ENCODE results near the gene CD177.
"Not testable (repeated sequence)": the region's sequence is repeated elsewhere in the genome, so short reads cannot be mapped to it uniquely, and the experiment has no call there.

The CD177 gene, protein sequence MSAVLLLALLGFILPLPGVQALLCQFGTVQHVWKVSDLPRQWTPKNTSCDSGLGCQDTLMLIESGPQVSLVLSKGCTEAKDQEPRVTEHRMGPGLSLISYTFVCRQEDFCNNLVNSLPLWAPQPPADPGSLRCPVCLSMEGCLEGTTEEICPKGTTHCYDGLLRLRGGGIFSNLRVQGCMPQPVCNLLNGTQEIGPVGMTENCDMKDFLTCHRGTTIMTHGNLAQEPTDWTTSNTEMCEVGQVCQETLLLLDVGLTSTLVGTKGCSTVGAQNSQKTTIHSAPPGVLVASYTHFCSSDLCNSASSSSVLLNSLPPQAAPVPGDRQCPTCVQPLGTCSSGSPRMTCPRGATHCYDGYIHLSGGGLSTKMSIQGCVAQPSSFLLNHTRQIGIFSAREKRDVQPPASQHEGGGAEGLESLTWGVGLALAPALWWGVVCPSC

DNA sequence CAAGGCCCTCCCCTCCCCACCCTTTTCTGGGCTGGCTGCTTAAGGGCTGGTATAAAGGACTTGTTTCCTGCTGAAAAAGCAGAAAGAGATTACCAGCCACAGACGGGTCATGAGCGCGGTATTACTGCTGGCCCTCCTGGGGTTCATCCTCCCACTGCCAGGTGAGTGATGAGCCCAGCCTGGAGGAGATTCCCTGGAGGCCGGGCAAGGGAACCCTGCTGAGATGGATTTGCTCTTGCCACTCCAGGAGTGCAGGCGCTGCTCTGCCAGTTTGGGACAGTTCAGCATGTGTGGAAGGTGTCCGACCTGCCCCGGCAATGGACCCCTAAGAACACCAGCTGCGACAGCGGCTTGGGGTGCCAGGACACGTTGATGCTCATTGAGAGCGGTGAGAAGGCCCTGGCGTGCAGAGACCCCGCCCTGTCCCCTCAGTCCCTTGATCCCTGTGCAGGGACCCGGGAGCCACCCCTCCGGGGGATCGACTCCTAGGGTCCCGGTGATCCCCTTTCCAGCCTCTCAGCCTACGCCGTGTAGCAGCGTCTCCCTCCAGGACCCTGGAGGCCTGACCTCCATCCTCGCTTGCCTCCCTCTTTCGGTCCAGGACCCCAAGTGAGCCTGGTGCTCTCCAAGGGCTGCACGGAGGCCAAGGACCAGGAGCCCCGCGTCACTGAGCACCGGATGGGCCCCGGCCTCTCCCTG is at the start of gene CD177:
TSS of gene CD177 (plus strand) at position 81 of the 699 bp plus-strand sequence. CDS start at position 110, 29 bp downstream.
- no peak for DNase-seq

DNA sequence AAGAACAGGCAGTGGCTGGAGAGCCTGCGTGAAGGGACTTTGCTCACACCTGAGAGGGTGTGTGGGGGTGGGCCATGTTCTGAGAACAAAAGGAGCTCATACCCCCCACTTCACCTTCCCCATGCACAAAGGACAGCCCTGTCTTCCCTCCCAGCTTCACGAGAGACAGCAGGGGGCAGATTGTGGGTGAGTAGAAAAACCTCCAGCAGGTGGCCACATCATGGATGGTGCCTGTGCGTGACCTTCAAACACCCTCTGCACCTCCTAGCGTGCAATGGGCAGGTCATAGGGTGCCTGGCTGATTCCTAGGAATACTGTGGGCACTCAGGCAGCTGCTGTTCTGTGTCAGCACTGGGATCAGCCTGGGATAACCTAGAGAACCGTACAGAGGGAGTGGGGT is 47.8 kb upstream of the CD177 start:
- DNase-seq, result no peak

DNA sequence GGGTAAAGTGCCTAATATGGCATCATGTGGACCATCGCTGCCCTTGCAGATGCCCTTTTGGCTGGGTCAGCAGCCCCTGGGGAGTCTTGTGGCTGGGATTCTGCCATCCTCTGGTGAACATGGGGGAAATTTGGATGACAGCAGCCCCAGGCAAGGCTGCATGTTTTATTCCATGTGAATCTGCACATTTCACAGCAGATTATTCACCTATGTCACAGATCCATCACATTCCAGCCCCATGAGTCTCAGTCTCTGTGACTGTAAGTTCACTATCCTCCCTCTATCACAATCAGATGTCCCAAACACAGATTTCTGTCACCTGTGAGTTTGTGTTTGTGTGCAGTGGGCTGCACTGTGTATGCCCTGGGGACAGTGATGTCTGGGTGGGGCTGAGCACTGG is 47.4 kb upstream of the CD177 start:
- DNase-seq, result no peak

DNA sequence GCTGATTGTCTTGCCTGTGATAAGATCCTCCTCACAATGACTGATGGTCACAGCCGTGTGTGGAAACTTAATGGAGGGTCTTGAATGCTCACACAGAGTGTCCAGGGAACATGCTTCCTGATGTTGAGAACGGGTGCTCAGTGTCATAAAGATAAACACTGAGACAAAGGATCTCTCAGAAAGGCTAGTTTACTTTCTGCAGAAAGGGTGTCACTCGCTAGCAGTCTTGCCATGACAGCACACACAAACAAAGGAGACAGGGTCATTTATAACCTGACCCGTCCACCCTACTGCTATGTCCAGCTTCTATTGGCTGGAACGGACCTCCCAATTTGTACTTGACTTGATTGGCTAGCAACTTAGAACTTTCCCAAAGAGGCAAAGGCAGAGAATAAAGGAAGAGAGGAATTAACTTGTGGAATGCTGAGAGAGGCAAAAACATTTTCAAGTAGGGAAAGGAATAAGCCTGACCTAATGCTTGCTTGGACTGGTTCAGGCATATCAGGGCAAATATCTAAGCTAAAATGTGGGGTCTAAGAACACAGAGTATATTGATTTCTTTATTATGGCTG is 45.2 kb upstream of the CD177 start:
- no peak for DNase-seq

DNA sequence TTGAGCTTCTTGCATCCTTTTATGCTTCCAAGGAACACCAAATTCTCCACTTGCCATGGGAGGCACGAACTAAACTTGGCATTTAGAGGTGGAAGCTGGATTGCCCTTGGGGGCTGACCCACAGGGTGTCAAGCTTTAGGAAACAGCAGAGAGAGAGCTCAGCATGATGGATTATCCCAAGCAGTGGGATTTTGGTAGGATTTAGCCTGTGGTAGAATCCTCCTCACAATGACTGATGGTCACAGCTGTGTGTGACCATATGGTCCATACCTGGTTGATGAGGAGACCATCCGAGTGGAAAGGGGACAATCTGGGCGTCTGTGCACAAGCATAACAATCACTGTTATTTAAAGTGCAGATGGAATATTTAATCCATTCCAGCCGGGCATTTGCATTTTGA is 44.0 kb upstream of the CD177 start:
- DNase-seq, result no peak

DNA sequence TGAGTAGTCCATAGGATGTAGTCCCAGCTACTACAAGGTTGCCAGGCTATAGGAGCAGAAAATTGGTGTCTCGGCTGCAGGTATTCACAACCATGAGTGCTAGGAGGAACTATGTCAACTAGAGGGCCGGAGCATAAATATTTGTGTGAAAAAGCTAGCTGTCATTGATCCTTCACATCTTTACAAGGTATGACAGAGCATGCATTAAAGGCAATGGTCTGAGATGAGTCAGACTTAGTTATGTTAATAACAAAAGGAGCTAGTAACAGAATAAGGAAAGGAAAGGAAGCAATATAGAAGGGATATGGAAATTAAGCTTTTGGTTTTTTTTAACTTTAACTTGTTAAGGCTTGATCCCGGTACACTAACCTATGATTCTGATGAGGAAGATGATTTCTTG is 43.3 kb upstream of the CD177 start:
- no peak for DNase-seq

DNA sequence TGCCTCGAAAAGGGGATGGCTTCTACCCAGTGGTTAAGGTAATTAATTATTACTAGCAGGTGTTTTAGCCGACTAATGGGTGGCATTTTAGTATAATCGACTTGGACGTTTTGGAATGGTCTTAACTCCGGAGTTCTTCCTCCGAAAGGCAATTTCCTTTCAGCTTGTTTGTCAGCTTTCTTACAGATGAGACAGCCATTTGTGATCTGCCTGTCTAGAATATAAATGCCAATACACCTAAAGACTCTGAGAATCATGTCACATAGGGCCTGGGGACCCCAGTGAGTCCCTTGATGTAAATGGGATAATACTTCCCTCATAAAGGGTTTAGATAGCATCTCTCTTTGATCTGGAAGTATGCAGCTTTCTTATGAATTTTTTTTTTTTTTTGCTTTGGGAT is 42.2 kb upstream of the CD177 start:
- no peak for DNase-seq

DNA sequence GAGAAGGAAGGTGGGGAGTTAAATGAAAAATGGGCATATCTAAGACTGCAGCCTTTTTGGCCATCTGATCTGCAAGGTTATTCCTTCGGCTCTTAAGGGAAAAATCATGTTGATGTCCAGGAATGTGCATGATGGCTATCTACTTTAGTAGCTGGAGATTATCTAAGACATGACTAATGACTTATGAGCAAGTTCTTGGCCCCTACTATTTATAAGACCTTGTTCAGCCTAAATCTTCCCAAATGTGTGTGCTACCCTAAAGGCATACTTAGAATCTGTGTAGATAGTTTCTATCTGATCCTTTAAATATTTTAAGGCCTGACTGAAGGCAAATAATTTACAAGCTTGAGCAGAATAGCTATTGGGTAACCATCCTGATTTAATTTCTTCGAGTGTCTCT is 41.8 kb upstream of the CD177 start:
- DNase-seq, result no peak

DNA sequence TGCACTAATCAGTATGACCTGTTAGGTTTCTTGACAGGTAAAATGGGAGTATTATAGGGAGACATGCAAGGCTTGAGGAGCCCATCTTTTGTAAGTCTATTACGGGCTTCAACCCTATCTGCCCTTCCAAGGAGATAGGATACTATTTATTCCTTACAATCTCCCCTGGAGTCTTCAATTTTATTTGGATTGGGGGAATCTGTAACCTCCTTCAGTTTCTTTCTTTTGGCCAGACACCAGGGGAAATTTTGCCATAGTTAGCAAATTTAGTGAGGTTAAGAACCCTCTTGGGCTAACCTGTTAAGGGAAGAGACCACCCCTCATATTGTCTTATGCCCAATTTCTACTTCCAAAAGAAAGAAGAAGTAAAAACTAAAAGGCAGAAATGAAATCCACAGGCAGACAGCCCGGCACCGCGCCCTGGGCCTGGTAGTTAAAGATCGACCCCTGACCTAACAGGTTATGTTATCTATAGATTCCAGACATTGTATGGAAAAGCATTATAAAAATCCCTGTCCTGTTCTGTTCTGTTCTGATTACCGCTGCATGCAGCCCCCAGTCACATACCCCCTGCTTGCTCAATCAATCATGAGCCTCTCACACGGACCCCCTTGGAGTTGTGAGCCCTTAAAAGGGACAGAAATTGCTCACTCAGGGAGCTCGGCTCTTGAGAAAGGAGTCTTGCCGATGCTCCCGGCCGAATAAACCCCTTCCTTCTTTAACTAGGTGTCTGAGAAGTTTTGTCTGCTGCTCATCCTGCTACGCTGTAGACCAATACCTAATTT is 39.6 kb upstream of the CD177 start:
- no peak for DNase-seq

DNA sequence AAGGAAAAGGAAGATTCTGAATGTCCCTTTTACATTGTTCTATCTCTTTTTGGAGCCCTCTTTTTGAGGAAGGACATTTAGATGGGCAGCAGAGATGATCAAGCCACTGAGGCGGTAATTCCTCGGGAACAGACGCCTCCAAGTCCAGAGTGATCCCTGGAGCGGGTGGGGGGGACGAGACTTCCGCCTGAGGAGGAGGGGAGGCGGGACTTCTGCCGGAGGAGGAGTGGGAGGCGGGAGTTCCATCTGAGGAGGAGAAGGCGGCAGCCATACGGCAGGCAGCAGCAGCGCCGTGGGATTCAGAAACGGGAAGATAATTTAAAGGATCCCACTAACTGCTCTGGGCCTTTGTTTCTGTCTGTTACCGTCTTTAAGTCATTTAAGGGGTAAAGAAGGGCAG is 37.6 kb upstream of the CD177 start:
- DNase-seq, result no peak

DNA sequence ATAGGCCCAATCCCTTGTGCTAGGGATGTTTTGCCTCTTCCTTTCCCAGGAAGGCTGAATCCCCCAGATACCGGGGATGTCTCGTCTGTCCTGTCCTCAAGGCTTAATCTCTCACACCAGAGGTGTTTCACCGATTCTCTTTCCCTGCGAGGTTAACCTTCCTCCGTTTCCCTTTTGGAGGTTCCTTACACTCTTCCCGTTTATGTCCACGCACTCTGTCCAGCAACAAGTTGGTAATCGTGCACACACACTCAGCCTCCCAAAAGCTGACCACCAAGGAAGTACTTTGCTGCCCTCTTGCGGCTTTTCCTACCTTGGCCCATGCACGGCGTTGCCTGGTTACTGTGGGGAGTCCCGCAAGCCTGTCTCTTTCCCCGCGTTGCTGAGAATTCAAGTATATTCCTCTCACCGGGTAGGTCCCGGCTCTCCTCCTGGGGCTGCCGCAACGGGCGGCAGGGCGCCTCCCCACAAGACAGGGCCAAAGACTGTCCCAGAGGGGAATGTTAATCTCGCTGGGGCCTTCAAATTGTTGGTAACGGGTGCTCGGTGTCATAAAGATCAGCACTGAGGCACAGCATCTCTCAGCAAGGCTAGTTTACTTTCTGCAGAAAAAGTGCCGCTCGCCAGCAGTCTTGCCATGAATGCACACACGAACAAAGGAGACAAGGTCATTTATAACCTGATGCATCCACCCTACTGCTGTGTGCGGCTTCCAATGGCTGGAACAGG is 36.7 kb upstream of the CD177 start:
- DNase-seq, result no peak

DNA sequence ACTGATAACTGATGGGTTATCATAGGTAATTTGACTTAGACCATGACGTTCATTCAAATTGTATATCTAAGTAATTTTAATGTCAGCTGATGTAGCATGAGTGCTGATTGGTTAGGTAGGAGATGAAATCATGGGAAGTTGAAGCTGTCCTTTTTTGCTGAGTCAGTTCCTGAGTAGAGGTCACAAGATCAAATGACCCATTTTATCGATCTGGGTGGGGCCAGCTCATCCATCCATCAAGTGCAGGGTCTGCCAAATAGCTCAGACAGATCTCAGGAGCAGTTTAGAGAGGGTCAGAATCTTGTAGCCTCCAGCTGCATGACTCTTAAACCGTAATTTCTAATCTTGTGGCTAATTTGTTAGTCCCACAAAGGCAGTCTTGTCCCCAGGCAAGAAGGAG is 35.3 kb upstream of the CD177 start:
- no peak for DNase-seq

DNA sequence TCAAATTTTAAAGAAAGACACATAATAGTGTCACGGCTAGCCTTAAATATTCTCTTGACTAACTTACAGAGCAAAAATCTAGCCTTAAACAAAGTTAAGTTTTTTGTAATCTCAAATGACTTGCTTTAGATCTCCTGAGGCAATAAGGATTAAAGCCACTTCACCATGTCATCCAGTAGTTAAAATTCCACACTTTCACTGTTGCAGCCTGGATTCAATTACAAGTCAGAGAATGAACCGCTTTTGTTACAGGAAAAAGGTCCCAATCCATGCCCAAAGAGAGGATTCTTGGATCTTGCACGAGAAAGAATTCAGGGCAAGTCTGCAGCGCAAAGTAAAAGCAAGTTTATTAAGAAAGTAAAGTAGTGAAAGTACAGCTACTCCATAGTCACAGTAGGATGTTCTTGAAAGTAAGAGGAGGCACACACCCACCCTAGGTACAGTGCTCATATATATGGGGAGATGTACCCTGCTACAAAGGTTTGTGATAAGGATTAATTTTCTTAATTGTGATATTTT is 34.6 kb upstream of the CD177 start:
- no peak for DNase-seq

DNA sequence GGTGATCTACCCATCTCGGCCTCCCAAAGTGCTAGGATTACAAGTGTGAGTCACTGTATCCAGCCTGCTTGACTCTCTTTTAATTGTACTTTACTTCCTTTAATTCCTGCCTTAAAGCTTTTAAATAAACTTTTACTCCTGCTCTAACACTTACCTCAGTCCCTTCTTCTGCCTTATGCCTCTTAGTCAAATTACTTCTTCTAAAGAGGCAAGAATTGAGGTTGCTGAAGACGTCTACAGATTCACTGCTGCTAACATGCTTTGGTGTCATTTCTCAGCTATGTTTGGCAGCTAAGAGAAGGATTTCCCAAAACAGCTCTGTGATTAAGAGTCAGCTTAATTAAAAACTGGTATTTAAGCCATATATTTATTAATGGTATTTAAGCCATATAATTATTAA is 32.9 kb upstream of the CD177 start:
- no peak for DNase-seq

DNA sequence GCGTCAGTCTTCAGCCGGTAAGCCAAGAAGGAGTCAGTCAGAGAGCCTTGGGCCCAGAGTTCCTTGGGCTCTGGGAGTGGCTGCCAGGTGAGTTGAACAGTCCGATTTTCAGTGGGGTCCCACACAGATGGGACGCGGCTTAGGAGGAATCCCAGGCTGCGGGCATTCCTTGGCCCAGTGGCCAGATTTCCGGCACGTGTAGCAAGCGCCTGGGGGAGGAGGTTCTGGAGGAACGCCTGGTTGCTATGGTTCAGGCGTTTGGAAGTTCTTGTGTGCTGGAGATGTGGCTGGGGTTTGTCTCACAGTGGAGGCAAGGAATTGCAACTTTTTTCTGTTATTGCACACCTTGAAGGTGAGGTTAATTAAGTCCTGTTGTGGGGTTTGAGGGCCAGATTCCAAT is 26.7 kb upstream of the CD177 start:
- not testable (repeated sequence) for DNase-seq

DNA sequence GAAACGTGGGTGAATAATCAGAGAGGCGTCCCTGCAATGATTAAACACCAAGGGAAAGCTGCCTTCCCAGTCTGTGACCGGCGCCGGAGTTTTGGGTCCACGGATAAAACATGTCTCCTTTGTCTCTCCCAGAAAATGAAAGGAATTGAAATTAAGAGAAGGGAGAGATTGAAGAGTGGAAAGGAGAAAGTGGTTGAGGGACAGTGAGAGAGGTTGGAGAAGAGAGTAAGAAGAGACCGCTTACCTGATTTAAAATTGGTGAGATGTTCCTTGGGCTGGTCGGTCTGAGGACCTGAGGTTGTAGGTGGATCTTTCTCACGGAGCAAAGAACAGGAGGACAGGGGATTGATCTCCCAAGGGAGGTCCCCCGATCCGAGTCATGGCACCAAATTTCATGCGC is 24.9 kb upstream of the CD177 start:
- not testable (repeated sequence) for DNase-seq

DNA sequence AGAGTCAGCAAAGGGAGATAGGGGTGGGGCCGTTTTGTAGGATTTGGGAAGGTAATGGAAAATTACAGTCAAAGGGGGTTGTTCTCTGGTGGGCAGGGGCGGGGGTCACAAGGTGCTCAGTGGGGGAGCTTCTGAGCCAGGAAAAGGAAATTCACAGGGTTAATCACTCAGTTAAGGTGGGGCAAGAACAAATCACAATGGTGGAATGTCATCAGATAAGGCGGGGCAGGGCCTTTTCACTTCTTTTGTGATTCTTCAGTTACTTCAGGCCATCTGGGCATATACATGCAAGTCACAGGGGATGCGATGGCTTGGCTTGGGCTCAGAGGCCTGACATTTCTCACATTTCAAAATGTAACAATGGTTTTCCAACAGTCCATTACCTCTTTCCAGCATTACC is 24.4 kb upstream of the CD177 start:
- not testable (repeated sequence) for DNase-seq

DNA sequence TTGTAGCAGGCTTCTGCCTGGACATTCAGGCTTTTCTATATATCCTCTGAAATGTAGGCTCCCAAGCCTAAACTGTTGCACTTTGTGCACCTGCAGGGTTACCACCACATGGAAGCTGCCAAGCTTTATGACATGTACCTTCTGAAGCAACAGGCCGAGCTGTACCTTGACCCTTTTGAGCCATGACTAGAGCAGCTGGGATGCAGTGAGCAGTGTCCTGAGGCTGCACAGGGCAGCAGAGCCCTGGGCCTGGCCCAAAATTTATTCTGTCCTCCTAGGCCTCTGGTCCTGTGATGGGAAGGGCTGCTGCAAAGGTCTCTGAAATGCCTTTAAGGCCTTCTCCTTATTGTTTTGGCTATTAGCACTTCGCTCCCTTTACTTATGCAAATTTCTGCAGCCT is 23.5 kb upstream of the CD177 start:
- no peak for DNase-seq

DNA sequence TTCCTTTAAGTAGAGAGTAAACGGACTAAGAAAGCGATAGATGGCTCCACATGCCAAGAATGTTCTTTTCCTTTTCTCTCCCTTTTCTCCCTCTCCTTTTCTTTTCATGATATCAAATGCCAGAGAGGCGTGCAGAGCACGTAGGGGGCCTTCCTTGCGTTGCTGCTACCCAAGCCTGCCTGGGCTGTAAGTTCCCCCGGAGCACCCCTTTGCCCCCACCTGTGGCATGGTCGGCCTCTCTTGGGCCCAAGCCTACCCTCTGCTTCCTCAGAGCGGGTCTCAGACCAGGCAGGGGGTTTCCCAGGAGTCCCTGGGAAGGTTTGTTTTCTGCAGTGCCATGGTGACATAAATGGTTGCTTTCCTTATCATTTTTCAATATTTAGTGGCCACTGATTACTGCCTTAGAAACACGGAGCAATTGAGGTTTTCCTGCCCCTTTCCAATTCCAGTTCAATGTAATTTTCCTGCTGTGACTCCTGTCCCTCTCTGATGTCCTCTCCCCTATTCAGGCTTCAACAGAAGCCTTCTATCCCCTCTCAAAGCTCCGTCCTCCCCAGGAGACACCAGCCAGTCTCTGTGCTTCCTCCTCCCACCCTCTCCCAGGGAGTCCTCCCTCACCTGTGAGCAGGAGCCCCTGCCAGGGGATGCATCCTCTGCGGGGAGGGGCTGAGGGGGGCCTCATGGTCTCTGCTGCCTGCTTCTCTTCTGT is 22.6 kb upstream of the CD177 start:
- no peak for DNase-seq

DNA sequence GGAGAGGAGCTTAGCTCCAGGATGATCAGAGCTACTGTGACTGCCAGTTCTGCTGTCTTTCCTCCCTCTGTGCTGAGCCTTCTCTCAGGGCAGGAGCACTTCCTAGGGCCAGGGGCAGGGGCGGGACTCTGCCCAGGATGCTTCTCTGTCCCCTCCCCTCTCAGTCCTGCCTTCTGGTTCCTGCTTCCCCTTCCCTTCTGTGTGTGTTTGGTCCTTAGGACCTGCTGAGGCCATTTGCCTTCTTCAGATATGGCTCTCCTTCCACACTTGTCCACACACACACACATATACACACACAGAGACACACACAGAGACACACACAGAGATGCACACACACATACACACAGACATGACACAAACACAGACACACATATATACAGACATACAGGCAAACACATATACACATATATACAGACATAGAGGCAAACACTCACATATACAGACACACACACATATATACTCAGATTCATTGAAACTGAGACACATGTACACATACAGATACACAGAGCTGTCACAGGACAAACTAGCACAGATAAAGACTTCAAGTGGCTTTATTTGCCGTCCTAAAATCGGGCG is 22.0 kb upstream of the CD177 start:
- DNase-seq, result no peak
